Mononuclear cell (primary cell): Measurements from ENCODE around the gene CD209. TPM values are rescaled to one million over a fixed set of nuclear protein-coding genes. Genes with fewer than 3 reads are reported as not detected.
"Not testable (repeated sequence)": the region's sequence is repeated elsewhere in the genome, so short reads cannot be mapped to it uniquely, and the experiment has no call there.

Experiments used
- H3K27me3 ChIP-seq: 2 replicates; pipeline ENCODE4 v1.6.0; 2011; ENCODE audit warnings: low read length, control low read depth; ENCODE audit not compliant: insufficient read depth
- H3K4me1 ChIP-seq: 2 replicates; pipeline ENCODE4 v1.5.1; 2011; ENCODE audit warnings: mild to moderate bottlenecking, low read length, control low read depth; ENCODE audit not compliant: insufficient read depth
- H3K4me3 ChIP-seq: 2 replicates; pipeline ENCODE4 v1.5.1; 2011; ENCODE audit warnings: mild to moderate bottlenecking, low read length, moderate library complexity
- H3K9me3 ChIP-seq: 2 replicates; pipeline ENCODE4 v1.5.1; 2011; ENCODE audit warnings: low read depth, mild to moderate bottlenecking, control low read depth, low read length
- total RNA-seq: library from RNA; depleted of rRNA; stranded (reverse); fragments of >200 nt; gene quantifications from one replicate; pipeline ENCODE4 v1.2.3, GENCODE V29; 2012

The CD209 gene, protein sequence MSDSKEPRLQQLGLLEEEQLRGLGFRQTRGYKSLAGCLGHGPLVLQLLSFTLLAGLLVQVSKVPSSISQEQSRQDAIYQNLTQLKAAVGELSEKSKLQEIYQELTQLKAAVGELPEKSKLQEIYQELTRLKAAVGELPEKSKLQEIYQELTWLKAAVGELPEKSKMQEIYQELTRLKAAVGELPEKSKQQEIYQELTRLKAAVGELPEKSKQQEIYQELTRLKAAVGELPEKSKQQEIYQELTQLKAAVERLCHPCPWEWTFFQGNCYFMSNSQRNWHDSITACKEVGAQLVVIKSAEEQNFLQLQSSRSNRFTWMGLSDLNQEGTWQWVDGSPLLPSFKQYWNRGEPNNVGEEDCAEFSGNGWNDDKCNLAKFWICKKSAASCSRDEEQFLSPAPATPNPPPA
- total RNA-seq: 0.21 TPM

GRCh38 chr19:7746903-7747884, at the start of gene CD209:
Gene CD209, minus strand, starts transcription at chr19:7747534. Its CDS starts 23 bp downstream, at chr19:7747511.
- Histone ChIP-seq H3K9me3 (no peaks in the 10 kb centered on the region), H3K27me3 (no peaks in the 10 kb centered on the region), H3K4me3 (no peak within 1 kb of the TSS), H3K4me1 (peaks cover 21% of the 10 kb centered on the region)

- no peaks in the 10 kb centered on the region for H3K27me3 ChIP-seq
- no peak overlapping the region for H3K4me3 ChIP-seq
- H3K4me1 ChIP-seq: peaks cover 17% of the 10 kb centered on the region
- H3K9me3 ChIP-seq: no peaks in the 10 kb centered on the region
Measured at GRCh38 chr19:7795555-7796161, 48.3 kb upstream of the CD209 start.

DNA sequence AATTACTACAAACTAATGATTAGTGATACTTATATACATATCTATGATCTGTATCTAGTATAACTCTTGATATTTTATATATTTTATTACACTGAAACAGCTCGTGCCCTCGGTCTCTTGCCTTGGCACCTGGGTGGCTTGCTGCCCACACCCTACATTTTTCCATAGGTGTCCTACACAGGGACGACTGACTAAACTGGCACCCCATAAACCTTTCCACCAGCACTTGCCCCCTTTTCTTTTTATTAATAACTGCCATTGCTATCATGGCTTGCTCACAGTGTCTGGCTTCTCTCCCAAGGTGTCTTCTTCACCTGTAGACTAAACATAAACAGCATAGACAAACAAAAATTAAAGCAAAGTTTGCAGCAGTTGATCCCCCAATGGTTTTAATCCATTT, 46.2 kb upstream of the CD209 start:
- Histone ChIP-seq H3K4me3 (no peak overlapping the region), H3K27me3 (peaks cover 15% of the 10 kb centered on the region), H3K4me1 (peaks cover 6% of the 10 kb centered on the region), H3K9me3 (no peaks in the 10 kb centered on the region)

- peaks cover 13% of the 10 kb centered on the region for H3K4me1 ChIP-seq
- not testable (repeated sequence) for H3K4me3 ChIP-seq, H3K9me3 ChIP-seq
- peaks cover 22% of the 10 kb centered on the region for H3K27me3 ChIP-seq
Measured at GRCh38 chr19:7792701-7793100, 45.4 kb upstream of the CD209 start.

GRCh38 chr19:7792281-7792680, 44.9 kb upstream of the CD209 start:
- H3K4me3 ChIP-seq: no peak overlapping the region
- H3K4me1 ChIP-seq: peaks cover 16% of the 10 kb centered on the region
- peaks cover 26% of the 10 kb centered on the region for H3K27me3 ChIP-seq
- no peaks in the 10 kb centered on the region for H3K9me3 ChIP-seq

- peaks cover 26% of the 10 kb centered on the region for H3K27me3 ChIP-seq
- H3K4me3 ChIP-seq: no peak overlapping the region
- no peaks in the 10 kb centered on the region for H3K9me3 ChIP-seq
- H3K4me1 ChIP-seq: peaks cover 16% of the 10 kb centered on the region
Measured at GRCh38 chr19:7790416-7790815, 43.1 kb upstream of the CD209 start.

DNA sequence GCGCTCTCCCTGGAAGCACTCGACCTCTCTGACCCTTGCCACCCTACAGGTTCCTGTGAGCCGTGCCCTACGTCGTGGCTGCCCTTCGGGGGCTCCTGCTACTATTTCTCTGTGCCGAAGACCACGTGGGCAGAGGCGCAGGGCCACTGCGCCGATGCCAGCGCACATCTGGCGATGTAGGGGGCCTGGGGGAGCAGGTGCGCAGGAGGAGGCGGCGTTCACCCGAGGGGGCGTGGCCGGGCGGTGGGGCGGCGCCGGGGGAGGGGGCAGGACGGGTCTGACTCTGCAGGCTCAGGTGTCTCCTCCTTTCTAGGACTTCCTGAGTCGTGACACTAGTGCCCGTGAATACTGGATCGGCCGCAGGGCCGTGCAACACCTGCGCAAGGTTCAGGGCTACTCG, 42.1 kb upstream of the CD209 start:
- Histone ChIP-seq H3K27me3 (peaks cover 26% of the 10 kb centered on the region), H3K4me3 (no peak overlapping the region), H3K4me1 (peaks cover 20% of the 10 kb centered on the region), H3K9me3 (no peaks in the 10 kb centered on the region)

- Histone ChIP-seq H3K9me3 (no peaks in the 10 kb centered on the region), H3K4me3 (no peak overlapping the region), H3K4me1 (peaks cover 26% of the 10 kb centered on the region), H3K27me3 (peaks cover 26% of the 10 kb centered on the region)
Measured at GRCh38 chr19:7788933-7789323, 41.6 kb upstream of the CD209 start.

- Histone ChIP-seq H3K4me1 (peaks cover 31% of the 10 kb centered on the region), H3K4me3 (no peak overlapping the region), H3K9me3 (no peaks in the 10 kb centered on the region), H3K27me3 (peaks cover 26% of the 10 kb centered on the region)
Measured at GRCh38 chr19:7788178-7788932, 41.0 kb upstream of the CD209 start.

DNA sequence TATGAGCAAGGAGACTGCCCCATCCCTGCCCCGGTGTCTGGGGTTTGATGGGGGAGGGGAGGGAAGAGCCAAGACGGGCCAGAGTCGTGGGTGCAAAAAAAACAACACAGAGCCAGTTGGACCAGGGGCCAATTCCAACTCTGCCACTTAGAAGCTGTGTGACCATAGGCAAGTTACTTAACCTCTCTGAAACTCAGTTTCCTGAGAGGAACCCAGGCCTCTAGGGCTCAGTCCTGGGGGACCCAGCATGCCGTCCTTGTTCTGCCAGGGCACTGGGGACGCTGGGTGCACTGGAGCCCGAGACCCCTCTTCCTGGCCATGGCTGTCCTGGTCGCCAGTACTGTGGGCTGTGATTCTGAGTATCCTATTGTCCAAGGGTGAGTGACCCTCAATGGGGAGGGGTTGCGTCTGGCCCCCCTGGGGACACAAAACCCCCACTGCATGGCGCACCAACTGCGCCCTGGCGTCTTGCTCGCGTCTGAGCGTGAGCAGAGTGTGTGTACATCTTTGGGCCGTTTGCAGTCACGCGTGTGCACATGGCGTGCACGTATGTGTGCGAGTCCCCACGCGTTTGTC, 40.4 kb upstream of the CD209 start:
- H3K9me3 ChIP-seq: no peaks in the 10 kb centered on the region
- H3K4me1 ChIP-seq: peaks cover 35% of the 10 kb centered on the region
- H3K27me3 ChIP-seq: peaks cover 26% of the 10 kb centered on the region
- H3K4me3 ChIP-seq: no peak overlapping the region

GRCh38 chr19:7787141-7787540, 39.8 kb upstream of the CD209 start:
- Histone ChIP-seq H3K4me3 (no peak overlapping the region), H3K4me1 (peaks cover 35% of the 10 kb centered on the region), H3K9me3 (no peaks in the 10 kb centered on the region), H3K27me3 (peaks cover 26% of the 10 kb centered on the region)

DNA sequence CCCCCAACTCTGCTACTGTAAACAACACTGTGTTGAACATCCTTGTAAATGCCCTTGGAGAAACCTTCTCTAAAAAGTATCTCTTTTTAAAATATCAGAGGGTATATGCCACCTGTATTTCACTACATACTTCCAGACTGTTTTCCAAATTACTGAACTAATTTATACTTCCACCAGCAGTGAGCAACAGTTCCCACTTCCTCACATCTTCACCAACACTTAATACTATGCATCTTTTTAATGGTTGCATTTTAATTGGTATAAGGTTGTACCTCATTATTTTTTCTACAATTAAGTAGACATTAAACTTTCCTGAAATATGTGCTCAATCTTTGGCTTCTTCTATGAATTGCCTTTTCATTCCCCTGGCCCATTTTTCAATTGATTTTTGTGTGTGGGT, 37.5 kb upstream of the CD209 start:
- no peaks in the 10 kb centered on the region for H3K9me3 ChIP-seq
- H3K4me1 ChIP-seq: peaks cover 35% of the 10 kb centered on the region

GRCh38 chr19:7783991-7784423, 36.7 kb upstream of the CD209 start:
- no peaks in the 10 kb centered on the region for H3K9me3 ChIP-seq
- H3K27me3 ChIP-seq: peaks cover 13% of the 10 kb centered on the region
- H3K4me1 ChIP-seq: peaks cover 31% of the 10 kb centered on the region
- H3K4me3 ChIP-seq: no peak overlapping the region

More for the DNA sequence above, 37.5 kb upstream of the CD209 start:
- no peak overlapping the region for H3K4me3 ChIP-seq
- peaks cover 21% of the 10 kb centered on the region for H3K27me3 ChIP-seq

- Histone ChIP-seq H3K27me3 (no peaks in the 10 kb centered on the region), H3K4me1 (peaks cover 28% of the 10 kb centered on the region), H3K4me3 (no peak overlapping the region), H3K9me3 (no peaks in the 10 kb centered on the region)
Measured at GRCh38 chr19:7781157-7781556, 33.8 kb upstream of the CD209 start.
